GM21526 (cell line): Measurements from ENCODE around the gene OR51I2.

ENCODE experiments used
- ATAC-seq: cut with Tn5 transposase; IDR thresholded peaks from one replicate; pipeline ENCODE4 v1.9.1; 2021; ENCODE audit warnings: moderate library complexity; ENCODE audit not compliant: unreplicated experiment, low FRiP score

OR51I2 gene

GRCh38 chr11:5505363-5506048 is 56.4 kb downstream of the OR51I2 start:
- ATAC-seq = no peak
